Activated T-helper 1 cell treated with anti-CD3 and anti-CD28 coated beads, Interleukin-2, amount 50 U/mL, for 16 hours (primary cell): ENCODE measurements around the gene GRAMD1C.
"Not testable (repeated sequence)": the region's sequence is repeated elsewhere in the genome, so short reads cannot be mapped to it uniquely, and the experiment has no call there.

Experiments used
- DNase-seq, 2 donors: peaks; one replicate each; pipeline ENCODE4 v3.0.0-alpha.2; 2020; ENCODE audit warnings: low read depth in 1 of 2, low spot score in 1 of 2

GRAMD1C gene

DNA sequence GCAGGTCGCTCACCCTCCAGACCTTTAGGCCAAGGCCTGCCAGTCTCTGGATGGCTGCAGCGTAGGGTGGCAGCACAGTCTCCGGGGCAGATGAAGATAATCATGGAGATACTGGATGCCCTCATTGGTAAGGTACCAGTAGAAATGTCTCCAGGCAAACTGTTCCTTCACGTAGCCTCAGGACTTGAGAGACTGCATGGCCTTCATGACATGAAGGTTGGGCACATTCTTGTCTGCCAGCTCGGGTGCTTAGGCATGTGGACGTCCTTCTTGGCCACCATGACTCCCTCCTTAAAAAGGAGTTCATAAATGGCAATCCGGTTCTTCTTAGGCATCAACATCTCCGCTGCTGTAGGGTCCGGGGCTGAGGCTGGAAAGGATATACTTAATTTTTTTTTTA, 11.8 kb downstream of the GRAMD1C start:
- DNase-seq: not testable (repeated sequence)

DNA sequence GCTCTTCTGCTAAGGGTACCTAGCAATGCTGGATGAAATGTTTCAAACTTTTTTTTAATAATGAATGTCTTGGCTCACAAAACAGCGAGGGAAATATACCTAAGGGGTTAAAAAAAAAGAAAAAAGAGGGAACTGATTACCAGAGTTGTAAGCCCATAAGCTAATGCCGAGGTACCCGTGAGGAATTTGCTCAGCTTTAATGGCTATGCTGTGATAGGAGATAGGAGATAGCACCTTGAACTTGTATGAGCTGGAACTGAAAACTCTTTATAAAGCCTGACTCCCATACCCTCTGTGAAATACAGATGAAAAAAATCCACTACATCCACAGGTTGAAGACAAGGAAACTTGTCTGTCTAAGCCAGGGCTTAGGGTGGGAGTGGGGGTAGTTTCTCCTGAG, 13.9 kb downstream of the GRAMD1C start:
- DNase-seq: no peak

DNA sequence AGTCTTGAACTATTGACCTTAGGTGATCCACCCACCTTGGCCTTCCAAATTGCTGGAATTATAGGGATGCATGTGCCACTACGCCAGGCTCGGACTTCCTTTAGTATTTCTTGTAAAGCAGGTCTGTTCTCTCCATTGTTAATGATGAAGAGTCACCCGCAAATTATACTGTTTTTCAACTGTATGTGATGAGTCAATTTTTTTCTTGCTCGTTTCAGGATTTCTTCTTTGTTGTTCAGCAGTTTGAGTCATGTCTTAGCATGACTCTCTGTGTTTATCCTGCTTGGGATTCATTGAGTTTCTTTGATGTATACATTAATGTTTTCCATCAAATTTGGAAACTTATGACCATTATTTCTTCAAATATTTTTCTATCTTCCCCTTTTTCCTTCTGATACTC, 28.9 kb downstream of the GRAMD1C start:
- DNase-seq: no peak

DNA sequence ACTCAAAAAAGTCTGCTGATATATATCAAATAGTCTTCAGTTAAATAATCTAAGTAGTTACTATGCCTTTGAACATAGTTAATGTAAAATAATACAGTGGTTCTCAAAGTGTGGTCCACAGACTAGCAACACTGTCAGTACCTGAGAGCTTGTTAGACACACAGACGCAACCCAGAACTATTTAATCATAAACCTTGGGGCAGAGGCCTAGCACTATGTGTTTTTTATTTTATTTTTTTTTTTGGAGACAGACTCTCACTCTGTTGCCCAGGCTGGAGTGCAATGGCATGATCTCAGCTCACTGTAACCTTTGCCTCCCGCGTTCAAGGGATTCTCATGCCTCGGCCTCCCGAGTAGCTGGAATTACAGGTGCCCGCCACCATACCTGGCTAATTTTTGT, 34.7 kb downstream of the GRAMD1C start:
- DNase-seq: no peak

DNA sequence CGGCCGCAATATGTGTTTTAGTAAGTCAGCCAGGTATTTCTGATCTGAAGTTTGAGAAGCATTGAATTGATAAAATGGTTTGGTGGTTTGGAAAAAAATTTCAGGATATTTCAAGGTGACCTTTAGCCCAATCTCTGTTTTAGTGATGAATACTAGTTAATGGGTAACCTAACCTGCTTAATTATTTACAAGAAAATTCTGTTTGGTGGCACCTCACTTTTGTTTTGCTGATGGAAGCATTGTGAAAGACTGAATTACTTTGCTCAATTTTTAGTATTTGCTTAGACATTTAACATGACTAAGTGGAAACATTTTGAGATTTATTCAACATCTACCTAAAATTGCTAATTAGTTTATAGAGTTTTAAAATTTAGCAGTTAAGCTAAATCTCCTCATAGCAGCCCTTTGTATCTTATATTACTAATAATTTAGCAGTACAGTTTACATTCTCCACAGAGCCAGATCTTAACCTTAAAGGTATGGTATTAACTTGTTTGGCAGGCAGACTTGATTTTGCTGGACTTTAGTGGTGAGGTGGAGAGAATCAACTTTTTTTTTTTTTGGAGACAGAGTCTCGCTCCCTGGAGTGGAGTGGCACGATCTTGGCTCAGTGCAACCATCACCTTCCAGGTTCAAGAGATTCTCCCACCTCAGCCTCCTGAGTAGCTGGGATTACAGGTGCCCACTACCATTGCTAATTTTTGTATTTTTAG, 35.4 kb downstream of the GRAMD1C start:
- no peak for DNase-seq

DNA sequence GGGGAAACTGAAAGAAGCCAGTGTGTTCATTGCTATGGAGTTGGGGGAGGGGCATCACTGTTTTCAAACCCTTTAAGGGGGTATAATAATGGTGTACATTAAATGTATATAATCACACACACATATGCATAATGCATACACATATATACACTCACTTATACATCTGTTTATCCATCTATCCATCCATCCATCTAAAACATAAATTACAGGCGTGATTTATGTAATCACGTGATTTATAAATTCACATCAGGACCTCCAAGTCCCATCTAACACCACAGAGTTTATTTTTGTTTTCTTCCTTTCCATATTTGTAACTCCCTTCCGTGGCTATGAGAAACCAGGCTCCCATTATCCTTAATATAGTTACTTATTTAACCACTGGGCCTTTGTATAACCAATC, 39.8 kb downstream of the GRAMD1C start:
- no peak for DNase-seq

DNA sequence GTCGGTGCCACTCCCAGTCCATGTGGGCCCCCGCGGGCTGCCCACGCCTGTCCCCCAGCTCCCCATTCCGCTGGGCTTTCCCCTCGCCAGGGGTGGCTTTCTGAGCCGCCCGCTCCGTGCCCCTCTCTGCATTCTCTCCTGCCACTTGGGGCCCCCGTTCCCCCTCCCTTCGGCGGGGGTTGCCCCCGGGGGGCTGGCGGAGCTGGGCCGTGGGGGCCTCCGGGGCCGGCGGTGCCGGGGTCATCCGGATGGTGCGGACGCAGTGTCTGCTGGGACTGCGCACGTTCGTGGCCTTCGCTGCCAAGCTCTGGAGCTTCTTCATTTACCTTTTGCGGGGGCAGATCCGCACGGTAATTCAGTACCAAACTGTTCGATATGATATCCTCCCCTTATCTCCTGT, 46.5 kb downstream of the GRAMD1C start:
- no peak for DNase-seq

DNA sequence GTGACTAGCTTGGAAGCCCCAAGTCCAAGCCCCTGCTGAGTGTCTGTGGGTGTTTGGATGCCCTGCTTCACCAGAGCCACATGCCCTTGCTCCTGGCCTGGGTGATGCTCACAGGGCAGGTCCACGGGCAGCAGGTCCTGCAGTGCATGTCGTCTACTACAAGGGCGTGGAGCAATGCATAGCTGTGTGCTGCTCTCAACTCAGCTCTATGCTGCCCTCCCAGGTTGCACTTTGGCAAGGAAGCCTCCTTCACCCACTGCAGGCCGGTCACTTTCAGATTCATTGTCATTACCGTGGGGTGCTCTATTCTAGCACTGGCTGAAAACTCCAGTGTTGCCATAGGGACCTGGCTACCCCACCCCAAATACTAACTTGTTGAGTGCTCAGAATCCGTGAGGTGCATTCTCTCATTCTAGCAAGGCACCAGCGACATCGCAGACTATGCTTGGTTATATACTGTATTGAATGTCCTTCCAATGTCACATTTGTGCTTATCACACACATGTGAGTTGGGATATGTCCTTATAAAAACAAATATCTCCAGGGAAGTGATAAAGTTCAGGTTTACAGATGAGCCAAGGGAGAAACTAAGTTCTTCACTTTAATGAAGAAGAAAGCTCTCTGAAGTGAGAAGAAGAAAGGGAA, 51.8 kb downstream of the GRAMD1C start:
- no peak for DNase-seq

DNA sequence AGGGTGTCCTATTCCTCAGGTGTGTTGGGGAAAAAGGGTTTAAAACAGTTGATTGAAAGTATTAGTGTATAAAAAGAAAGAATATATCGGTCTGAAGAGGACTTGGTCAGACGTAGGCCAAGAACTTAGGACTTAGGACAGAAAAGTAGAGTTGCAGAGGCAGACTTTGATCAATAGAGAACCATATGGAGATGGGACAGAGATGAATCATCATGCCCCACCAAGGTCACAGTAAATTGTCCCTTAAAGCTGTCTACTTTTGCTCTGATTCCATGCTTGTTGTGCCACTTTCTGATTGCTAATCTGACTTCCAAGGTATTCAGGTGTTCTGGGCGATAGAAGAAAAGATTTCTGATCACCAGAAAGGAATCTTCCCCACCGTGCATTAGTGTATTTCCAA, 56.3 kb downstream of the GRAMD1C start:
- no peak for DNase-seq

DNA sequence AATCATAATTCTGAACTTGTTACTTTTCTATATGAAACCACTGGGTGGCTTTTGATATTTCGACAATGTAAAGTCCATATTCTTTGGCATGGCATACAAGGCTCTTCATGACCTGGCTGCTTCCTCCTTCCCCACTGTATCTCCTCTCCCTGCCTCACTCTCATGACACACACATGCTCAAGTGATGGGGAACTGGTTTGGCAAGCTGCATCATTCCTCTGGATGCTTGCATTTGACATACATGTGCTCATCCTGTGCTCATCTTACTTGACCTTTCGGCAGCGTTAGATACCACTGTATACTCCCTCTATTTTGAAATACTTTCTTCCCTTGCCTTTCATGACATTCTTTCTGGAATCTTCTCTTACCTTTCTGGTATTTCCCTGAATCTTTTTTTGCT, 57.4 kb downstream of the GRAMD1C start:
- no peak for DNase-seq

DNA sequence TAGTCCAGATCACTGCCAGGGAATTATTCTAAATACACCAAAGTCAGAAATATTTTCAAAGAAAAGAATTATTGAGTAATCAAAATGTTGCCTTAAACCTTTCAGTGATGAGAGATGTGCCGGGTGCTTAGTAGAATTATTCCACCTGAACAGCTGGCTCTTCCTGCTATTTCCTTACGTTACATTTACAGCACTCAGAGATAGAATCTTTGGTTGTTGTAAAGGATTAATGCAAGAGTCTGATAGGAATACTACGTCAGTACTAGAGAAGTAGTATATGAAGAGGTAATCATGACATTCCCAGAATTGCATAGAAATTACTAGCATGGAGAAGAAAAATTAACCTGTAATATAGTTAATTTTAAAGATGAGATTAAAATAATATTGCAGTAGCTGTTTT, 58.3 kb downstream of the GRAMD1C start:
- DNase-seq: no peak

DNA sequence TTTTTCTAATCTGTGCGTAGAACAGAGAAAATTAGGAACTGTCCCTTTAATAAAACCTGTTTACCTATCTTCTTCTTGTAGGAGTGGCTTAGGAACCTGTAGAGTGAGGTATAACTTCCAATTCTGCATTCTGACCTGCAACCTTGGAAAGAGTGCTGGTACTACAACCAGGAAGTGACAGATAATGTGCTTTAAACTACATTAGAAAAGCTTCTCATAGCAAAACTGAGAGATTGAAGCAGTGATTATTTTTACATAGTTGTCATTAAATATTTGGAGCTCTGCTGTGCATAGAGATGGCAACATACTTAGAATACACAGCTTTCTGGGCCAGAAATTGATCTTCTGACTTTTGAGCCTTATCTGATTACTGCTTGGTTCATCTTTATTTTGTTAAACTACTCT, 58.8 kb downstream of the GRAMD1C start:
- DNase-seq: no peak

DNA sequence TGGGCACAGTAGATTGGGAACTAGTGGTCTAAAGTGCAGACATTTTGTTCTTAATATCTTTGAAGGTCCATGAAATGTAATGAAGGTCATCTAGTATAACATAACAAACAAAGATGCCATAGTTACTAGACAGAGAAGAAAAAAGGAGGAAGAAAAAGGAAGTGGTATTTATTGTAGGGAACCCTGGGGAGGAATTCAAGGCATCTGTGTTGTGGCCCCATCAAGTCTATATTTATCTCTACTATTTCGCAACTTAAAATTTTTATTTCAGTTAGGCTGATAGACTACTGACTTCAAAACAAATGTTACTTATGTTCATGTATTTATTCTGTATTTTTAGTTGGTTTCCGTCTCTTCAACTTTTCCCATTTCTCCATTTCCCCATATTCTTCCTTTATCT, 60.3 kb downstream of the GRAMD1C start:
- DNase-seq: no peak

DNA sequence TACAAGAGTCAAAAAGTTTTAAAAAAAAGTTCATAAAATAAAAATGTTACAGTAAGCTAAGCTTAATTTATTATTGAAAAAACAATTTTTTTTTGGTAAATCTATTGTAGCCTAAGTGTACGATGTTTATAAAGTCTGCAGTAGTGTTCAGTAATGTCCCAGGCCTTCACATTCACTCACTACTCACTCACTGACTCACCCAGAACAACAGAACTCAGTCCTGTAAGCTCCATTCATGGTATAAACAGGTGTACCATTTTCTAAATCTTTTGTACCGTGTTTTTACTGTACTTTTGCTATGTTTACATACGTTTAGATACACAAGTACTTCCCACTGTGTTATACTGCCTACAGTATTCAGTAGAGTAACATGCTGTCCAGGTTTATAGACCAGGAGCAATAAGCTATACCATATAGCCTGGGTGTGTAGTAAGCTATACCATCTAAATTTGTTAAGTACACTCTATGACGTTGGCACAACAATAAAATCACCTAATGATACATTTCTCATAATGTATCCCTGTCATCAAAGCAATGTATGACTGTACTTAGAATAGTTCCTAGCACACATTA, 68.1 kb downstream of the GRAMD1C start:
- no peak for DNase-seq

DNA sequence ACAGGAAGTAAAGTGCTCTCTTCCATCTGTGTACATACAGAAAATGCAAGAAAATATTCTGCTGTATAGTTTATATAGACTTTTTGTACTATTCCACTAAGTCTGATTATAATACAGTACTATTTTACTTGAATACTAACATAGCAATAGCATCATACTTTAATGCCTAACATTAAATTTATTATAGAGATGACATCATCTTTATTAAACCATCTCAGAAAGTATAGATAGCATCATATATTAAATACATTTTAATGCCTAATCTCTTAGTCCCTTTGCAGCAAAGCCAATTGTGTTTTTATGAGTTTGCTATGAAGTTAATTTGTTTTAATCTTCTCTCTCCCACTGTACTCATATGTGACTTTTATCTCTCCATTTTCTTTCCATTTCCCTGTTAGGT, 69.5 kb downstream of the GRAMD1C start:
- DNase-seq: no peak

DNA sequence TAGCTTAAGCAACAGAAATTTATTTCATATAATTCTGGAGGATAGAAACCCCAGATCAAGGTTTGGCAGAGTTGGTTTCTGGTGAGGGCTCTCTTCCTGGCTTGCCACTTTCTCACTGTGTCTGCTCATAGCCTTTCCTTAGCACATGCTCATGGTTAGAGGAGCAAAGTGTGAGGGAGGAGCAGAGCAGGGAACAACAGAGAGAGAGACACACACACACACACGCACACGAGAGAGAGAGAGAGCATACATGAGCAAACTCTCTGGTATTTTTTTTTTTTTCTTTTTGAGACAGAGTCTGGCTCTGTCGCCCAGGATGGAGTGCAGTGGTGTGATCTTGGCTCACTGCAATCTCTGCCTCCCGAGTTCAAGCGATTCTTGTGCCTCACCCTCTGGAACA, 72.4 kb downstream of the GRAMD1C start:
- DNase-seq: no peak

DNA sequence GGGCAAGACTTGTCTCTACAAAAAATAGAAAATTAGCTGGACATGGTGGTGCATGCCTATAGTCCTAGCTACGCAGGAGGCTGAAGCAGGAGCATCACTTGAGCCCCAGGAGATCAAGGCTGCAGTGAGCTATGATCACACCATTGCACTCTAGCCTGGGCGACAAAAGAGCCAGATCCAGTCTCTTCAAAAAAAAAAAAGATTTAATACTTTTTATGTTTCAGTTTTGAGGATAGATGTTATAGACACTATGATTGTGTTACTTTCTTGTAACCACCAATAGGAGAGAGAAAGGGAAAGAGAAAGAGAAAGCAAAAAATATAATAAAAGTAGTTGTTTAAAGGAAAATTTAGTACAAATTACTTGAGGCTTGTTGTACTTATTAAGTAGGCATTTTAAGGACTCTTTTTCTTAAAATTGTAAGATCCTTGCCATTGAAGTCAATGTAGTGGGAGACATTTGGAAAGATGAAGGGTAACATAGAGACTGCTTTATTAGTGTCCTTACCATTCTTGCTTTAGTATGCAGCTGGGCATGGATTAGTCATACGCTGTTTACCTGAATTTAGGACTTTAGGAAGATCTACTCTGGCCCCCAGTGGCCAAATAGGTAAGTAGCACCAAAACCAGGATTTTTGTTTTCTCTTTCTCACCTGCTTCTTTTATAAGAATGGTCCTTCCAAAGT, 74.1 kb downstream of the GRAMD1C start:
- no peak for DNase-seq

DNA sequence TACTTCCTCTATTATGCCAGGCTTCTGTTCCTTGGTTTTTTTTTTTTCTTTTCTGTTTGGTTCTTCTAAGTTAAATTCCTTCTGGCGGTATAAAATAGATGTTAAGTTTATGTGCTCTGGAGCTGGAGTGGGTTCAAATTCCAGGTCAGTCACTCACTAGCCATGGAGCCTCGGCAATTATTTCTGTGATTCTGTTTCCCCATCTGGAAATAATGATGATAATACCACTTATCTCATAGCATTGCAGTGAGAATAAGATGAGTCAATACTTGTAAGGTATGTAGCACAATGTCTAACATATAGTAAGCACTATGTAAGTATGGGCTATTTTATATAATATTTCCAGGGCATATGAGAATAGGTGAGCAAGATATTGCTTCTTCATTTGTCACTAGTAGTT, 76.1 kb downstream of the GRAMD1C start:
- no peak for DNase-seq

DNA sequence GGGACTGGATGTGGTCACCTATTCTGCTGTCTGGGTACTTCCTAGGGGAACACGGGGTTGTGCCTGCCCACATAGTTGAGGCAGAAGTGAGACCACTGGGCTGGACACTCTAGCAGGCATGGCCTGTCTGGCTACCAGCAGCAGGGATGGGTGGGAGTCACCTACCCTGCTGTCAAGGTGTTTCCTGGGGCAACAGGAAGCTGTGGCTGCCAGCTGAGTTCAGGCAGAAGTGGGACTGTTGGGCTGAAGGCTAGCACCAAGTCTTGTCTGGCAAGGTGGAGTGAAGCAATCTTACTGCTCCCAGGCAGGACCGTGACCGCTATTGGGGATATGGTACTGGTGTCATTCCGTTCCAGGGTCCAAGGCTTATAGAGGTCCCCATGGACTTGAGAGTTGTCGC, 89.0 kb downstream of the GRAMD1C start:
- DNase-seq: no peak

DNA sequence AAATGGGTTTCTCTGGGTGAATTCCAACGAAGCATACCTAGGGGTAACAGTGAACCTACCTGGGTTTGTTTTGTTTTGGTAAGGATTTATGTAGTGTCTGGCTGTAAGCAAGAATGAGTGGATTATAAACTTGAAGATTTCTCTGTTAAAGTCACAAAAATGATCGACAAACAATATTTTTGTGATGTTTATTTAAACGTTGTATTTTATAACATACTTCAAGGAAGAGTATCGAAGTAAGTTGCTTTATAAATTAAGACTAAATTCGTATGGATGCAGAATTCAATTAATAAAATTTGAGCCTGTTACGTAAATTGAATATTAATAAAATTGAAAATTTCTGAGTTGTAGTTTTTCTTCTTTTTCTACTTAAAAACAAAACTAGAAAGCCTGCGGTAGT, 108.2 kb downstream of the GRAMD1C start:
- DNase-seq: no peak

DNA sequence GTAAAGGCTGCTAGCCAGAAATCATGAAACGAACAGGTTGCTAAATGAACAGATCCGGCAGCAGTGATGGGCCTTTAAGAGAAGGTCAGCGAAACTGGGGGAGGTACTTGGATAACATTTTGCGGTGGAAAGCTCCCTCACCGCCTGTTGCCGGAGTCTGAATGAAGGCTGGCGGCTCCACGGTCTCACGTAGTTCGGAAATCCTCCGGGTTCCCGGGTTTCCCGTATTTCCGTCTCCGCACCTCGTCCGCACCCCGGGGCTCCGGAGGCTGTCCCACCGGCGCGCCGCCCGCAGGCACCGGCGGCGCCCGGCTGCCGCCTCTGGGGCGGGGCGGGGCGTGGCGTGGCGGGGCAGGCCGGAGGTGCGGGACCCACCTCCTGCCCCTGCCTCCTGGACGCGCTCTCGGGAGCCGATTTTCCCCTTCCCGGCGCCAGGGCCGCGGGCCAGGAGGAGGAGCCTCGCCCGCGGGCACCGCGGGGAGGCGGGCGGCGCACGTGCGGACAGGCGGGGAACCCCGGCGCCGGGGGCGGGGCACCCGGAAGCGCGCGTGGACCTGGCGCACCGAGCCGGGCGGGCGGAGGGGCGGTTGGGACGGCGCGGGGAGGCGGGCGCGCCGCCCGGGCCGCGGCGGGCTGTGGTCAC, 108.9 kb downstream of the GRAMD1C start, which contains the start of gene ZDHHC23:
Gene ZDHHC23, plus strand, starts transcription at position 642 of the 643 bp plus-strand sequence. CDS start 790 bp downstream, outside the sequence.
- DNase-seq: peak; percentile 30 to 66
